ENCODE measurements around the gene VEGFA.

The VEGFA gene

GRCh38 chr6:43743682-43744381 is 26.2 kb upstream of the VEGFA start:
- no peak for TF ChIP-seq CTCF (IDR thresholded peaks at IDR 0.05; ENCODE audit: low read depth, low read length)
- no peak for DNase-seq (ENCODE audit: extremely low read depth, low read depth)

DNA sequence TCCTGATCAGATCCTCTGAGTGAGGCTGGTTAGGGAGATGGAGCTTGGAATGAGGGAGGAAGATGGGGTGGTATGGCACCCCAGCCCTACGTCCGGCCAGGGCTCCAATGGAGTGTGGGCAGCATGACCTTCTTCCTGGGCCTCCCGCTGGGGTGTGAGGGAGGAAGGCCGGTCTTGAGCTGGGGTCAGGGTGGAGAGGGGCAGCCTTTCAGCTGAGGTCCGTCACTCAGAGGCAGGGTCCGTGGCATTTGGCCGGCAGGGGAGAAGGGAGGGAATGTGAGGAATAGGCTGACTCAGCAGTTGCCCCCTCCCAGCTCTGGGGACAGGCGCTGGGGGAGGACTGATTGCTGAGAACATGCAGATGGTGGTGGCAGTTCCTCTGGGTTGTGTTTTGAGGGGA is 25.5 kb upstream of the VEGFA start:
- TF ChIP-seq CTCF (IDR thresholded peaks at IDR 0.05; ENCODE audit: low read depth, low read length) = no peak
- no peak for DNase-seq (ENCODE audit: extremely low read depth, low read depth)

GRCh38 chr6:43744931-43745727 is 24.9 kb upstream of the VEGFA start:
- no peak for DNase-seq (ENCODE audit: extremely low read depth, low read depth)
- TF ChIP-seq CTCF (IDR thresholded peaks at IDR 0.05; ENCODE audit: low read depth, low read length) = no peak

DNA sequence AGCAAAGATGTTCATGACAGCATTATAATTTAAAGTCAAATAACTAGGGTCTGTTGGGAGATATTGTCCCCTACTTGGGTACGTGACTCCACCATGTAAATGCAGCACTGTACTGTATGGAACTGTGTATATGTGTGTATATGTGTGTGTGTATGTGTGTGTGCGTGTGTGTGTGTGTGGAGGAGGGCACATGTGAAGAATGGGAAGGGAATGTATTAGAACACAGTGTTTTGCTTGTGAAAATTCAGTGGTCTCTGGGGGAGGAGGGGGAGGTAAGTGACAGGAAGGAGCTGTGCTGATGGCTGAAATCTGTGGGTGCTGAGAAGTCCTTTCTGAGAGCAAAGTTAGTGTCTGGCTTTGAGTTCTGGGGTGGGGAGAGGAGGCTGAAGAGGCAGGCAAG is 23.9 kb upstream of the VEGFA start:
- TF ChIP-seq CTCF (IDR thresholded peaks at IDR 0.05; ENCODE audit: low read depth, low read length) = no peak
- no peak for DNase-seq (ENCODE audit: extremely low read depth, low read depth)

DNA sequence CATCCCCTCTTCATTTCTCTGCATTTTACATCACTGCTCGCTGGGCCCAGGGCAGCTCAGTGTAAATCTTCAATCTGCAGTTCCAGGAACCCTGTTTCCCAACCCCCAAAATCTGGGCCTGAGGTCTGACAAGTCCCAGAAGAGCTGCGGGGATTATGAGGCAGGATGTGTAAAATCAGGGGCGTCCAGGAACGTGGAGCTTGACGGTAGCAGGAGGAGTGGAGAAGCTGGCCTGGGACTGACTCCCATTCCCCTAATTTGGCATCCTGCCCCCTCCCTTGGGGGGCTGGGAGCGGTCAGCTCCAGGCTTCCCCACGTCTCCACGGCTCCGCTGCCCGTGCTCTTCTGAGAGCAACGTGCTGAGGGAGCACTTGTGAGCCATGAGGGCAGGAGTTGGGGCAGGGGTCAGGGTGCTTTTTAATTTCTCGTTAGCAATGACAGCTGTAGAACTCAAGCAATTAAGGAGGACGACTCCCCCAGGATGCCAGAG is 23.4 kb upstream of the VEGFA start:
- no peak for TF ChIP-seq CTCF (IDR thresholded peaks at IDR 0.05; ENCODE audit: low read depth, low read length)
- no peak for DNase-seq (ENCODE audit: extremely low read depth, low read depth)

- no peak for DNase-seq (ENCODE audit: extremely low read depth, low read depth)
- TF ChIP-seq CTCF (IDR thresholded peaks at IDR 0.05; ENCODE audit: low read depth, low read length) = no peak
Observed at GRCh38 chr6:43747784-43748183, 22.2 kb upstream of the VEGFA start.

DNA sequence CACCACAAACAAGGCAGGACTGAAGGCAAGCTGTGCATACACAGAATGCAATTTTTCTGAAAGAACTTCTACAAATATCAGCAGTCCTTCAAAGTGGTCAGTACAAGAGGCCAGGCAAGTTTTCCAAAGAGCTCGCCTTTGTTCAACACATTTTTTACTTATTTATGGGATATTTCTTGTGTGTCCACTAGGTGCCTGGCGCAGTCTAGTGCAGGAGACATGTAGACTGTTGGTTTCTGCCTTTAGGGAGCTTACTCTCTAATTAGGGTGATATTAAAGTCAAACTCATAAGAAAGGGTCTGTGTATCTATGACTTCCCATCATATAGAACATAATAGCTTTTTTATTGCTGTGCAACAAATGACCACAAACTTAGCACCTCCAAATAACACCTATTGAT is 21.2 kb upstream of the VEGFA start:
- TF ChIP-seq CTCF (IDR thresholded peaks at IDR 0.05; ENCODE audit: low read depth, low read length) = no peak
- DNase-seq (ENCODE audit: extremely low read depth, low read depth) = no peak

All from AG09319 (cell line).